Brain pericyte (primary cell): ENCODE measurements around the gene MMP11.

Experiments used
- DNase-seq: peaks from one replicate; pipeline ENCODE4 v3.0.0-alpha.2; 2012; ENCODE audit warnings: low read depth, low spot score

MMP11 gene

DNA sequence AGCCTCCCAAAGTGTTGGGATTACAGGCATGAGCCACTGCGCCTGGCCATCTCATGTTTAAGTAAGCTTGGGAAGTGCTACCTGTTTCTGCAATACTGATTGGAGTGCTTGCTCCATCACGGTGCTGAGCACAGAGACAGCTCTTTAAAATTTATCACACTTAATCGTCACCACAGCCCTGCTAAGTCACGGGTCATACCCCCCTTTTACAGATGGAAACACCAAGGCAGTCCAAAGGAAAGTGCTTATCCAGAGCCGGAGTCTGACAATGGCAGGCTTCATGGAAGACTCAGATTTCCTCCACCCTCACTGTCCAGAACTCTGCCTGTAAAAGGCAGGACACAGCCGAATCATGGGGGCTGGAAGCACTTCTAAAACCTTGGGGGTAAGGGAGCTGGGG lies 12.6 kb upstream of the MMP11 start:
- no peak for DNase-seq

DNA sequence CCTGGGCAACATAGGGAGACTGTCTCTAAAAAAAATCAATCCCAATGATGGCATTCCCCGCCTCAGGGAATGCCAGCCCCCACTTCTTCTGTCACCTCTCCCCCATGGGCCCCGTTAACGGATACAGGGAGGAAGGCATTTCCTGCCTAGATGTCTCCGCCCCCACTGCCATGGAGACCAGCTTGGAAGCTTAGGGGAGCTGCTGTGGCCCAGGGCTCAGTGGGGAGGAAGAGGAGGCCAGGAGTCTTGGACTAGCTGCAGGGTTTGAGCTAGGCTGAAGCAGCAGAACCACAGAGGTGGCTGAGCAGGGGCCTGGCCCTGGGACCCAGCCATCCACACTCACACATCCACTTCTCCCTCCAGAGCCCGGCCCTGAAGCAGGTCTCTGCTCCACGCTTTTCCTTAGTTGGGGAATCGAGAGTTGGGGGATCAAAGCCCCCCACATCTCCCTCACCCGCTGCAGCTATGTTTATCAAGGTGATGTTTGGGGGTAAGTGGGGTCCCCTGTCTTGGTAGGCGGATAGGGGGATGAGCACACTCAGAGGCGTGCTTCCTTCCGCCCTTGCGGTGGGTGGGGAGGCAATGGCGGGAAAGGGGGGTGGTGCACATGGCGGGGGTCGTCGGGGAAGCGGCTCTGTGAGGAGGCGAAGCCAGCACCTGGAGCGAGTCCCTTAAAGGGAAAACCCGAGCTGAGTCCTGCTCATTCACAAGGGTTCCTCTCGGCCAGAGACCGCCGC lies 9.6 kb upstream of the MMP11 start, which contains the start of gene C22orf15:
Gene C22orf15, plus strand, starts transcription at position 149 of the 737 bp plus-strand sequence. Its CDS starts 317 bp downstream, at position 466.
- DNase-seq = no peak

DNA sequence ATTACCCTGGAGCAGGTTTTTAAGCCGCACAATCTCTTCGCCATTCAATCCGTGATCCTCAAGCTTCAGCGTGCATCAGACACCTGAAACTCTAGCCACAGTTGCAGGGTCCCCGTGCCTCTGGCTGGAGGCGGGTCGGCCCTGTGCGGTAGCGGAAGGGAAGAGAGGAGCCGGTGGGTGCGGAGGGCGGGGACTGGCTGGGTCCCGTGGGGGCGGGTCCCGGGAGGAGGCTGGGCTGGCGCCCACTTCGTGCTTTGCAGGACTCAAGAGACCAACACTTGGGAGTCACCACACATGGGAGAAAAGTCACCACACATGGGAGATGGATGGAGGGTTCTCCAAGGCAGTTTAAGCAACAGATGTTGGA lies 9.1 kb upstream of the MMP11 start:
- DNase-seq = no peak

DNA sequence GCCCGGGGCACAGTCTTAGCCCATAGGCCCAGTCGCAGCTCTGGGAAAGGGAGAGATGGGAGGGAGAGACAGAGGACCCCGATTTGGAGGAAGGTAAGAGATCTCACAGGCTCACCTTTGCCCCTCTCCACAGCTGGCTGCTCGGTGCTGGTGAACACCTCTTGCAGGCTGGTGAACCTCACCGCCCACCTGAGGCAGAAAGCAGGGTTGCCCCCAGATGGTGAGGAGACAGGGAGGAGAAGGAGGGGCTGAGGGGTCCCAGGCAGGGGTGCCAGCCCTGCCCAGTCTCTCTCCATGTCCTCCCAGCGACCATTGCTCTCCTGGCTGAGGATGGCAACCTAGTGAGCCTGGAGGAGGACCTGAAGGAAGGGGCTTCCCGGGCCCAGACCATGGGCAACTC lies 8.7 kb upstream of the MMP11 start:
- DNase-seq = no peak

DNA sequence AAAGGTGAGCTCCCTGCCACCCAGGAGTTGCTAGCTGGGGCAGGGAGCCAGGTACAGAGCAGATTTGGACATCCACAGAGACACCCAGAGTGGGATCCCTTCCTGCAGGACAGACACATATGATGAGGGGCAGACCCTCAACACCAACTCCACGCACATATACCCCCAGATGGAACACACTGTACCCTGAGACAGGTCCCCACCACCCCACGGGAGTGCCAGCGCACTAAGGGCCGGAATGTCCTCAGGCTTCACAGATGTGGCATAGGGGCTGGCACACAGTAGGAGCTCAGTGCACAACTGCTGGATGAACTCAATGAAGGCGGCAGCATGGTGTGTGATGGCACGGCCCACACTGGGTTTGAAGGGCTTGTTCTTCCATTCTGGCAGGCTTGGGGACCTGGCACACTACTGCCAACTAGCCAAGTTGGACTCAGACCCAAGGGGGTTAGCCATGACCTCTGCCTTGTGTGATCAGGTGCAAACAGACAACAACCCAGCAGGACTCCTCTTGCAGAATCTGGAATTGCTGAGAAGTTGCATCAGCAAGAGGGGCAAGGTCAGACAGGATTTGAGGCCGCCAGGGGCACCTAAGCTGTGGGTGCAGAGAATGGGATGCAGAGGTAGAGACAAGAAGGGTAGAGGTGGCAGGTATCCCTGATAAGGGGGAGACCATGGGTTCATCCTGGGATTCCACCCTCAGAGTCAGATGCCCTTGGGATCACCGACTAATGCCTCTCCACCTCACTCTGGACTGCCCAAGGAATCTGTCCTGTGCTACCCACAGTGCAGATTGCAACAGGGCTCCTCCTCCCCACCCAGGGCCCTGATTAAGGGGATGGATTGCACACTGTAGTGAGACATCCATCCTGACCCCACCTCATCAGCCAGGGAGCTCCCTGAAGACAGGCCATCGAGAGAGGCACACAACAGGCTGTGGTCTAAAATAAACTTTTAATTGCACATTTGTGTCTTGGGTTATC lies 7.5 kb upstream of the MMP11 start:
- DNase-seq = no peak

DNA sequence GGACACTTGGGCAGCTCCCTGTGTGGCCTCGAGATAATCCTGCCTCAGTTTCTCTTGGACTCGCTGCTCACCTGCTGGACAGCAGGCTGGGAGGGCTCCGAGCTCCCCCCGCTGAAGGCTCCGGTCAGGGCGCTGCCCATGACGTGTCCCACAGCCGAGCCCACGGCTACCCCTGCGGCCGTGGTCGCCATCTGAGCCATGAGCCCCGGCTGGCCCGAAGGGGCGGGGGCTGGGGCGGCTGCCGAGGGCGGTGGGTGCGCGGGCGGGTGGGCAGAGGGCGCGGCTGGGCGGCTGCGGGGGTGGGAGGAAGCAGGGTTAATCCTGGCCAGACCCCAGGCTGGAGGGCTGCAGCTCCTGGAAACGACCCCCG lies 5.4 kb upstream of the MMP11 start:
- no peak for DNase-seq

DNA sequence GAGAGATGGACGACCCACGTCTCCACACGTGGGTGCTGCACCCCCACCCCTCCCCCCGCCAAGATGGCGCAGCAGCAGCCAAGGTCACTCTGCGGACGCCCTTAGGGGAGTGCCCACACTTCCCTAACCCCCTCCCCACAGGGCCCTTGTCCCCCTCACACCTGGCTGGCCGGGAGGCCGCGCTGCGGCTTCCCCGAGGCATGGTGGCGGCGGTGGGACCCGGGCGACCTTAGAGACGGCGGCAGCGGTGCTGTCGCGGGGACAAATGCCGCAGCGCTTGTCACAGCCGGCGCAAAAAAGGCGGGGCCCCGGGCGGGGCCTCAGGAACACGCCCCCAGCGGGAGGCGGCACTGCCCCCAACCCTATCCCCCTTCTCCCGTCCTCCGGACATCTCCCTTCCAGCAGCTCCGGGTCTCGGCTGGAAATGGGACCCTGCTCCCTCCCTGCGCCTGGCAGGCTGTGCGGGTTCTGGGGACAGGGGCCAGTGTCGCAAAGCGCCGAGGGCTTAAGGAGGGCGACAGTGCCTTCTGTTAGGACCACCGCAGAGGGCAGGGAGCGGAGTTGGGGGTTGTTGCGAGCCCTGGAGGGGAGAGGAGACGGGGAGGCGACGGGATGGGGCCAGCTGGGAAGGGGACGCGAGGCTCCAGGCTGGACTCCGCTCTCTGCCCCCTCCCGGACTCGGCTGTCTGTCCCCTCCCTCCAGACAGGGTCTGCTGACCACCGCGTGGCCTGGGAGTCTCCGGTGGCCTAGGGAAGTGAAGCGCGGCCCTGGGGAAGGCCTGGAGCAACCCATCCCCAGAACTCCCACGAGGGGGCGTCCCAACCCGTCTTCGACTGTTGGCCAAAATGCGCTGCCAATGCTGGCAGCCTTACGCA lies 4.7 kb upstream of the MMP11 start, which contains the start of gene CHCHD10:
Gene CHCHD10, minus strand, starts transcription at position 300 of the 876 bp plus-strand sequence. Its CDS starts 98 bp downstream, at position 202.
- no peak for DNase-seq

DNA sequence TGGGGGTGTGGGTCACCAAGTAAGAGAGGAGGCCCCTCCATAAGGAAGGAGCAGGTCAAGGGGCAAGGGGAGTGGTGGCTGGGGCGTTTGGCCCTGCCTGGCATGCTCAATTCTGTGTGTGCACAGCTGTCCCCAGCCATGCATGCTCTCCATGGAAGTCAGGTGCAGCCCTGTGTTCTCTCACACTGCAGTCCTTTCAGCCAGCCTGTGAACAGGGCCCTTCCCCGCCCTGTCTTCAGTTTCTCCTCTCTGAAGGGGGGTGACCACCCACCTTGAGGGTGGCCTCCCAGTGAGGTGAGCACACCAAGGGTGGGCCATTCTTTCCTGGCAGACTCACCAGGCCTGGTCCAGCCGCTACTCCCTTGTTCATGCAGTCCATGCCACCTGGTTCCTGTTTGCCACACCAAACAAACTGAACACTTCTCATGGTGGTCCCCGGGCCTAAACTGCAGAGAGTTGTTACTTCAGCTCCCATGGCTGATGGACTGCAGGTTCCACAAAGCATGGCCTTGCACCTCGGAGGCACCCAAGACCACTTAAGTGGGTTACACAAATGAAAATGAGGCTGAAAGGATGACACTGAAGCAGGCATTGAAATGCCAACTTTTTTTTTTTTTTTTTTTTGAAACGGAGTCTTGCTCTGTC lies 3.2 kb upstream of the MMP11 start:
- no peak for DNase-seq

DNA sequence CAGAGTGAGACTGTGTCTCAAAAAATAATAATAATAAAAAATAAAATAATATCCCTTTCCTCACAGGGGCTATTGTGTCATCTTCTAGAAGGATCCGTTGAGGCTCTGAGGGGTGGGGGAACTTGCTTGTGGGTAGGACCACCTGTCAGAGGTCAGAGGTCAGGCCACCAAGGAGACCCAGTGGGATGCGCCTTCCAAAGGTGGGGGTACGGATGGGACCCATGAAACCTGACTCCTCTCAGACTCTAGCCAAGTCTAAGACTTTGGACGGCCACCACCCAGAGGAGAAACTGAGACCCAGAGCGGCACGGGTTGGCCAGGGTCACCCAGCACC lies 367 bp upstream of the MMP11 start:
- no peak for DNase-seq

DNA sequence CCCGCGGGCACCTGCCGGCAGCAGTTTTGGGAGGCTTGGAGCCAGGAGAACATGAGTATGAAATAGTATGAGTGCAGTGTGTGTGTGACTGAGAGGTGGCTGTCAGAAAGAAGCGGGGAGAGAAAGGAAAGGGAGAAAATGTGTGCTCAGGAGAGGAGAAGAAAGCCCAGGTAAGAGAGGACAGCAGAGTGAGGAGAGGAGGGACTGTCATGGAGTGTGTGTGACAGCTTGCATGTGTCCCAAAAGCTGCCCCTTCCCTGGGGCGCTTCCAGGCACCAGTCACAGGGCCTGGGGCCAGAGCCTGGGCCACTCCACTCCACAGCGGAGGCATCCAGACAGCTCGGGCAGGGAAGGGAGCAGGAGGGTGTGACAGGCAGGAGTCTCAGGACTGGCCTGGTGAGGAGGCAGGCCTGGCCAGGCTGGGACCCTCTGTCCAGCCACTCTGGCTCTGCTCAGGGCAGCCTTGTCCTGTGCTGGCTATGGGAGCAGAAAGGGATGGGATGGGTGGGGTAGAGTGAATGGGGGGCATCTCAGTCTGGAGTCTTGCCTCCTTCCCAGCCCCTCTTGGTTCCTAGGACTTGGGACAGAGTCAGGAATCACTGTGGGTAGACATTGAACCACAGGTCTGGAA lies 949 bp downstream of the MMP11 start:
- DNase-seq = no peak

DNA sequence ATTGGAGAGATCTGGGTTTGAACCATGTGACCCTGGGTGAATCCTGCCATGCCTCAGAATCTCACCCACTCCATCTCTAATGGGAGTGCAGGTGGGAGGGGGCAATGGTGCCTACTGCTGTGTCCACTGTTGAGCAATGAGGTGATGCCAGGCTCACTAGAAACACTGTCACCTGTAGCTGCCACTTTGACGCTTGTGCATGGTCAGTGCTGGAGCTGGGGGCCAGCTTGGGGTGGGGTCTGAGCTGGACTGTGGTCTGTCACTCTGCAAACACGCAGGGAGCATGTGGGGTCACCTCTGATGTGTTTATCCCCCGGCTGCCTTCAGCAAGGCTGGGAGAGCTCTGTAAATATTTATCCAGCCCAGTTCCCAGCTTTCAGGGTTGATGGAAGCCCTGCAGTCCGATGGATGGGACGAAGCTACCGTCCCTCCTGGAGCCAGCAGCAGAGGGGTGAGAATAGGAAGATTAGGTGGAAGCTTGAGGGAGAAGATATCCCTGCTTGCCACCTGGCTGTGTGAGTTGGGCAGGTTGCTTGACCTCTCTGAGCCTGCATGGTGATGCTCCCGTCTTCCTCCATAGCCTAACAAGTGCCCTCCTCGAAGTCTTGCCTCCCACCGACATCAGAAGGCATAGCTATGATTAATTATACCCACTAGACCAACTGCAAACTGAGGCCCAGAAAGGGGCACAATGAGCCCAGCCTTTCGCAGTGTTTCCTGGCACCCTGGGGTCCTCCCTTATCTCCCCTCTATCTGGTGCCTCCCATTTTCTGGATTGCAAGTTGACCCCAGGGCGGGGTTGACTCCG lies 1.7 kb downstream of the MMP11 start:
- DNase-seq = no peak

DNA sequence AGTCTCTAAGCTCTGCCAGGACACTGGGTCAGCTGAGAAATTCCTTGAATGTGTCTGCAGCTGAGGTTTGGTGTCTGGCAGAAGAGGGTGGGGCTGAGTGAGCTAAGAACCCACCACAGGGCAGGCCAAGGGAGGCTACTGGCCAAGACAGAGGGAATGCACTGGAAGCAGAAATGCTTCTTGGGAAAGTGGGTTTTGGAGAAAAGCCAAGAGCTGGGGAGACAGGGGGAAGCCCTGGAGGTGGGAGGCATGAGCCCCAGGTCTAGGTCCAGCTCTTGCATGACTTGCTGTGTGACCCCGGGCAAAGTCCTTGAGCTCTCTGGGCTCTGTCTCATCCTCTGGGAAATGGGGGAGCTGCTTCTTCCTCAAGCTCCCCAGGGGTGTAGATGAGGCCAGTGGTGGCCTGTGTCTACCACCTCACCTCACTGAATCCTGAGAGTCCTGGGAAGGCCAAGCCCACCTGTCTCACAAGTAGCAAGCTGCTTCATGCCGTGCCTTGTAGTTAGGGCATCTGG lies 2.3 kb downstream of the MMP11 start:
- DNase-seq = no peak

DNA sequence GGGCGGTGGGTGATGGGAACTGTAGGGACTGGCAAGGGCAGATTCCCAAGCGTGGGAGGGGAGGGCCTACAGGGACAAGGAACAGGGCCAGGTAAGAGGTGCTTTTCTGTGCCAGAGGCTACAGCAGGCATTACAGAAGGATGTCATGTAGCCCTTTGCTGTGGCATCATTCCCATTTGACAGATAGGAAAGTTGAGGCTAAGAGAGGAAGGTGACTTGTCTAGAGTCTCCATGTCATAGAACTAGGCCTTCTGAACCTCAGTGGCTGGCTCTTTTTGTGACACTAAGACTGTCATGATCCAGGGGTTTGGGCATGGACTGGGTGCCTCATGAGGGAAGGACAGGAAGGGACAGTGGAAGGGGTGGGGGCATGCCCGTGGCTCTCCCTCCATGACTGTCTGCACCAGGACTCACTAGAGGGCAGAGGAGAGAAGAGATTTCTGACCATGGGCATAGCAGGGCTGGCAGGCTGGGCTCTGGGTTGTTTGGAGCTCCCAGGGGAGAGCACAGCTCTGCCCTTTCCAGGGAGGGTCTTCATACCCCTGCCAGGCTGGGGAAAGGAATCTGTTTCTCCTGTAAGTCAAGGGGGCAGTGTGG lies 3.2 kb downstream of the MMP11 start:
- no peak for DNase-seq

DNA sequence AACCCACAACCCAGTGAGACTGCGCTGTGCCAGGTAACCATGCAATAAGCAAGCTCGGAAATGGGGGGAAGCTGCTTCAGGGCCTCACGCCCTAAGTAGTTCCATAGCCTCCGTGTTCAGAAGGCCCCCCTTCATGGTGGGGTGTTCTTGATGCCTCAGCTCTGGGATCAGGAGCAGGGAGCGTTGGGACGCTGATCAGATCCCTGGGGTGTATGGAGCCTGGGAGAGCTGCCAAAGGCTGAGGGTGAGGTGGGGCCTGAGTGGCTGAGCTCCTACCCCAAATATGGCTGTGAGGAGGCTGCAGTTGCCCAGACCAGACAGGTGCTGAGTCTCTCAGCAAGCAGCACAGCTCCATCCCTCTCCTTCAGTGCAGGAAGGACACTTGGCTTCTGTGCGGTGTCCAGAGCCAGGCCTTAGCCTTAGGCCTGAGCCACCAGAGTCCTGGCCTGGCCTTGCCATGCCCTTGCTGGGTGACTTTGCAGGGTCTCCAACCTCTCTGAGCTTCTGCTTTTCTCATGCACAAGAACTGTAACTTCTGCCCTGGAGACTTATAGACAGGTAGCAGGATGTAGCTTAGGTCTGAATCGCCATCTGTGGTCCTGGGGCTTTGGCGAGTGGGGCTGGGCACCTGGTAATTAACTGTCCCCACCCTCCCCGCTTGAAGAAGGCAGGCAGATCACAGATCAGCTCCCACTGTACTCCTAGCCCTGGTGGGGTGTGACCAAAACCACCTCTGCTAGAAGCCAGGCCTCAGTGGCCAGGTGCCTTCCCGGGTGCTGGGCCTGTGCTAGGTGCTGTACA lies 5.3 kb downstream of the MMP11 start:
- no peak for DNase-seq

DNA sequence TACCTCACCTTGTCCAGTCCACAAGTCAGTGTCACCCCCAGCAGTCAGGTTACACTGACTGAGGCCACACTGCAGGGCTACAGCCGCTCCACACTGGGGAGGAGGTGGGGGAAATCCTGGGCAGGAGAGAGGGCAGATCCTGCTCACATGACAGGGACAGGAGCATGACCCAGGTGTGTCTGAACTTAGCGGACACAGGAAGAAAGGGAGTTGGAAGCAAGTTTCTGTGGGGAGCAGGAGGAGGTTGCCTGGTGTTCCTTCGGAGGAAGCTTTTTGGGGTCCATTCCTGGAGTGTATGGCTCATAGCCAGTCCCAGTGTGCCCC lies 5.9 kb downstream of the MMP11 start:
- DNase-seq = no peak

DNA sequence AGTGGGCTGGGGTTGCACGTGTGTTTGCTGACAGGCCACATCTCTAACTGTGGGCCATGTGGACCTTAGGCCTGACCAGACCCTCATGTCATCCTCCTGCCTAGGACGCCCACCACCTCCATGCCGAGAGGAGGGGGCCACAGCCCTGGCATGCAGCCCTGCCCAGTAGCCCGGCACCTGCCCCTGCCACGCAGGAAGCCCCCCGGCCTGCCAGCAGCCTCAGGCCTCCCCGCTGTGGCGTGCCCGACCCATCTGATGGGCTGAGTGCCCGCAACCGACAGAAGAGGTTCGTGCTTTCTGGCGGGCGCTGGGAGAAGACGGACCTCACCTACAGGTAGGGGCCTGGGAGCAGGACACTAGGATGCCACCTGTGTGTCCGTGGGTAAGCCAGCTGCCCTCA lies 6.4 kb downstream of the MMP11 start:
- DNase-seq = no peak

DNA sequence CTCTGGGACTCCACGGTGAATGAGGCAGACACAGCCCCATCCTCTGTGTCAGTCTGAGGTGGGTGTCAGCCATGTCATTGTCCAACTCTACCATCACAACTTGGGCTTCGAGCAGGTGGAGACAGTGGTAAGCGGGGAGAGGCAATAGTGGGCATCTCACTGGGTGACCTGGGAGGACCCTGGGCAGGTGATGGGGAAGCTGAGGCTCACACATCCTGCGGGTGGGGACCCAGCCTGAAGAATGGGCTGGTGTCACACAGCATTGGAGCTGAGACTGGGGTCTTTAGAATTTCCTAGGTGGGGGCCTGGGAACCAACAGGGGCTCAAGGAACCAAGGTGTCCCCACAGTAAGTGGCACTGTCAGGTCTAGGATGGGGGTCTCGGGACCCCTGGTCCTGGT lies 7.1 kb downstream of the MMP11 start:
- no peak for DNase-seq

DNA sequence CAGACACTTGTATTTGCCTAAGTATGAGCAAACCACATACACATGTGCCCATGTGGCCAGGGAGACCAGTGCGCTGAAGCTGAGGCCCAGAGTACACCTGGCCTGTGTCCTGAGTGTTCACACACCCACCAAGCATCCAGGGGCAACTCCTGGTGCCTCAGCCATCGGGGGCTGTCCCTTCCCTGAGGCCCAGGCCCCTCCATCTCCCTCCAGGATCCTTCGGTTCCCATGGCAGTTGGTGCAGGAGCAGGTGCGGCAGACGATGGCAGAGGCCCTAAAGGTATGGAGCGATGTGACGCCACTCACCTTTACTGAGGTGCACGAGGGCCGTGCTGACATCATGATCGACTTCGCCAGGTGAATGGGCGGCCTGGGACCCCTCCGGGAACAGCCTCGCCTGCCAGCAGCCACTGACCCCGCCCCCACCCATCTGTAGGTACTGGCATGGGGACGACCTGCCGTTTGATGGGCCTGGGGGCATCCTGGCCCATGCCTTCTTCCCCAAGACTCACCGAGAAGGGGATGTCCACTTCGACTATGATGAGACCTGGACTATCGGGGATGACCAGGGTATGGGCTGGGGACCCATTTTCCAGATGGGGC lies 7.6 kb downstream of the MMP11 start:
- no peak for DNase-seq
